K562 (cell line): Measurements from ENCODE around the gene NPAS2. TPM values are rescaled to one million over a fixed set of nuclear protein-coding genes. Genes with fewer than 3 reads are reported as not detected.

Experiments
- ATAC-seq: fragments of 200-7000 bp; cut with Tn5 transposase; 3 replicates; pipeline ENCODE4 v1.9.1; 2020; ENCODE audit warnings: moderate library complexity
- BruUV-seq: library from RNA; stranded (reverse); fragments of 400-500 nt; replicated peaks from 2 replicates; lab custom pipeline; 2021; lab: Mats Ljungman, UMichigan
- CTCF ChIA-PET: fragments of 300-600 bp; formaldehyde crosslinking; extraction: SDS; loops from one replicate; lab custom pipeline; 2021; ENCODE audit warnings: low intra/inter-chr PET ratio; lab: Yijun Ruan, JAX
- POLR2A ChIA-PET: fragments of 300-600, 350-650 bp; sonication (Branson Sonifier 250); formaldehyde crosslinking; extraction: SDS; loops from one replicate; lab custom pipeline; 2021; ENCODE audit warnings: antibody characterized with exemption, inconsistent platforms; lab: Yijun Ruan, JAX
- DNase-seq, 4 experiments: peaks; one replicate each; pipeline versions ENCODE4 v3.0.0 to v3.0.0-alpha.2; 2011 to 2018; ENCODE audit warnings: low spot score in 3 of 4, mixed read lengths in 3 of 4; ENCODE audit errors: extremely low read depth in 1 of 4
- FAIRE-seq: peaks from 2 replicates; lab custom pipeline; 2011; peaks lifted over from hg19 to GRCh38; lab: Jason Lieb, UNC
- H2AFZ ChIP-seq: 2 replicates; pipeline ENCODE4 v1.6.0; 2011; ENCODE audit warnings: low read depth, low read length, control low read depth, inconsistent platforms
- H3K27ac ChIP-seq: fragments of 200-600 bp; 3 replicates; pipeline ENCODE4 v1.8.0; 2011; ENCODE audit warnings: low read depth, mild to moderate bottlenecking, control low read depth, inconsistent platforms, low read length, moderate library complexity, mixed read lengths; ENCODE audit errors: extremely low read depth
- H3K27me3 ChIP-seq, 2 experiments: fragments of 300-600 bp in 1 of 2; 2 replicates in 1 of 2; 3 replicates in 1 of 2; pipeline versions ENCODE4 v1.6.0 to v1.8.0; 2011; ENCODE audit warnings: inconsistent platforms in 2 of 2, low read length in 2 of 2, mild to moderate bottlenecking in 1 of 2, mixed read lengths in 1 of 2, moderate library complexity in 1 of 2; ENCODE audit not compliant: control insufficient read depth in 2 of 2, insufficient read depth in 2 of 2
- H3K36me3 ChIP-seq: fragments of 300-600 bp; 3 replicates; pipeline ENCODE4 v1.8.0; 2011; ENCODE audit warnings: mild to moderate bottlenecking, low read length, inconsistent platforms; ENCODE audit not compliant: control insufficient read depth, insufficient read depth
- H3K4me1 ChIP-seq, 2 experiments: fragments of 200-600 bp in 1 of 2; replicated peaks in 1 of 2; 2 replicates in 1 of 2; 3 replicates in 1 of 2; pipeline versions ENCODE4 v1.5.1 to v1.8.0; 2011; ENCODE audit warnings: inconsistent platforms in 2 of 2, low read length in 2 of 2, mild to moderate bottlenecking in 1 of 2, mixed read lengths in 1 of 2, moderate library complexity in 1 of 2; ENCODE audit not compliant: control insufficient read depth in 2 of 2, insufficient read depth in 2 of 2
- H3K4me2 ChIP-seq: 2 replicates; pipeline ENCODE4 v1.6.1; 2011; ENCODE audit warnings: low read length, control low read depth, inconsistent platforms, mixed read lengths; ENCODE audit not compliant: insufficient read depth
- H3K4me3 ChIP-seq: fragments of 200-600 bp; sonication (generic), shearing (Covaris generic); 2 replicates; pipeline ENCODE4 v1.5.1; 2016; ENCODE audit warnings: control low read depth, inconsistent platforms
- H3K79me2 ChIP-seq: fragments of 200-600 bp; 3 replicates; pipeline ENCODE4 v1.8.0; 2011; ENCODE audit warnings: low read length, inconsistent platforms; ENCODE audit not compliant: control insufficient read depth, insufficient read depth
- H3K9ac ChIP-seq, 2 experiments: 2 replicates each; pipeline versions ENCODE4 v1.6.0 to v1.6.1; 2011; ENCODE audit warnings: low read depth in 2 of 2, low read length in 2 of 2, control low read depth in 1 of 2, inconsistent platforms in 1 of 2, mild to moderate bottlenecking in 1 of 2, mixed read lengths in 1 of 2; ENCODE audit not compliant: insufficient read depth in 1 of 2
- H3K9me1 ChIP-seq: one replicate; pipeline ENCODE4 v1.6.0; 2011; ENCODE audit warnings: inconsistent platforms, mild to moderate bottlenecking, low read length, moderate library complexity; ENCODE audit not compliant: control insufficient read depth, insufficient read depth
- H3K9me3 ChIP-seq: replicated peaks from 2 replicates; pipeline ENCODE4 v1.5.1; 2011; ENCODE audit warnings: low read depth, low read length, inconsistent platforms; ENCODE audit not compliant: control insufficient read depth, insufficient read depth
- H4K20me1 ChIP-seq: replicated peaks from 2 replicates; pipeline ENCODE4 v1.6.1; 2011; ENCODE audit warnings: low read length, inconsistent platforms, mixed read lengths; ENCODE audit not compliant: control insufficient read depth, insufficient read depth
- ATF1 ChIP-seq, 2 experiments: fragments of 450-650 bp in 1 of 2; IDR thresholded peaks; 2 replicates each; pipeline ENCODE4 v1.6.1; 2016; ENCODE audit warnings: missing compliant biosample characterization in 1 of 2, missing genetic modification characterization in 1 of 2
- ETV5 ChIP-seq: sonication (generic); formaldehyde crosslinking; IDR thresholded peaks from 2 replicates; pipeline ENCODE4 v1.4.0; 2020; ENCODE audit warnings: low read depth, mild to moderate bottlenecking, missing genetic modification reagents
- HNRNPLL ChIP-seq: fragments of 200-400 bp; formaldehyde crosslinking; IDR thresholded peaks from 2 replicates; pipeline ENCODE4 v1.6.1; 2017; ENCODE audit warnings: low read length, low read depth, mild to moderate bottlenecking; ENCODE audit not compliant: poor library complexity, severe bottlenecking
- JUND ChIP-seq, 2 experiments: IDR thresholded peaks; 2 replicates in 1 of 2; 3 replicates in 1 of 2; pipeline ENCODE4 v1.6.1; 2011; ENCODE audit warnings: borderline replicate concordance in 2 of 2, low read depth in 2 of 2, low read length in 2 of 2, improper control_type of control experiment in 1 of 2, missing biosample characterization in 1 of 2, missing genetic modification characterization in 1 of 2, missing genetic modification reagents in 1 of 2
- NR4A1 ChIP-seq, 2 experiments: fragments of 250-450 bp in 1 of 2; fragments of 450-650 bp in 1 of 2; sonication (Bioruptor Pico) in 1 of 2; IDR thresholded peaks; 2 replicates each; pipeline versions ENCODE4 v1.4.0 to v1.6.1; 2016 to 2020; ENCODE audit warnings: mild to moderate bottlenecking in 2 of 2, missing compliant biosample characterization in 1 of 2, missing genetic modification characterization in 1 of 2, moderate library complexity in 1 of 2
- RBBP5 ChIP-seq: fragments of 200-600 bp; sonication (generic); IDR thresholded peaks from 2 replicates; pipeline ENCODE4 v1.6.1; 2012; ENCODE audit warnings: borderline replicate concordance, mild to moderate bottlenecking, low read length, control low read depth, inconsistent platforms; ENCODE audit not compliant: insufficient read depth, poor library complexity, severe bottlenecking
- SP1 ChIP-seq: sonication (generic); formaldehyde crosslinking; IDR thresholded peaks from 2 replicates; pipeline ENCODE4 v1.8.1; 2022; ENCODE audit warnings: mild to moderate bottlenecking, missing genetic modification reagents
- SREBF2 ChIP-seq: sonication (generic); formaldehyde crosslinking; IDR thresholded peaks from 2 replicates; pipeline ENCODE4 v1.4.0; 2020; ENCODE audit warnings: mild to moderate bottlenecking, missing genetic modification reagents
- ZNF24 ChIP-seq: fragments of 450-650 bp; IDR thresholded peaks from 2 replicates; pipeline ENCODE4 v1.6.1; 2016
- ZNF830 ChIP-seq: fragments of 250-450 bp; sonication (Bioruptor Pico); IDR thresholded peaks from 2 replicates; pipeline ENCODE4 v1.5.0; 2021; ENCODE audit warnings: mild to moderate bottlenecking
- WGBS: fragments of 100-300 bp; shearing (Covaris generic); methylation state at CpG from one replicate; pipeline ENCODE4 v1.1.6; 2016; ENCODE audit warnings: low coverage, mixed read lengths; ENCODE audit not compliant: insufficient coverage; ENCODE audit errors: missing lambda C conversion rate; 5-methylcytosine and 5-hydroxymethylcytosine counted together
- in situ Hi-C: fragments of 300-500 bp; cut with MboI; formaldehyde crosslinking; loops from 4 replicates; pipeline ENCODE4 v1.15.0; 2018; ENCODE audit warnings: inconsistent platforms, mixed read lengths
- intact Hi-C: fragments of 100-400 bp; cut with micrococcal nuclease; formaldehyde crosslinking; loops from 2 replicates; pipeline ENCODE4 v1.14.2; 2022
- polyA plus RNA-seq, 8 experiments: library from polyadenylated mRNA; depleted of rRNA in 4 of 8; stranded (reverse) in 5 of 8; unstranded in 3 of 8; fragments of >200 nt; fragmentation: Nextera tagmentation in 2 of 8; fragmentation: Illumina TruSeq in 1 of 8; extraction: Ambion mirVana in 2 of 8; extraction: Trizol in 1 of 8; gene quantifications; 2 replicates each; pipeline versions ENCODE4 v1.2.1 to v1.2.3, GENCODE V29; 2011 to 2014; ENCODE audit warnings: inconsistent platforms in 1 of 8, missing spikeins in 1 of 8
- total RNA-seq, 7 experiments: library from RNA; depleted of rRNA in 6 of 7; stranded (reverse); fragments of >200 nt in 6 of 7; fragmentation: Illumina TruSeq in 2 of 7; extraction: Trizol in 2 of 7; gene quantifications; 2 replicates each; pipeline versions ENCODE4 v1.2.1 to v1.2.3, GENCODE V29; 2011 to 2021; ENCODE audit warnings: low replicate concordance in 1 of 7
- TF ChIP-seq, protein P1 (sequence below): fragments of 450-650 bp; IDR thresholded peaks from 2 replicates; pipeline ENCODE4 v1.6.1; 2016; ENCODE audit warnings: missing biosample characterization, missing genetic modification characterization
- TF ChIP-seq, protein P2 (sequence below): fragments of 250-450 bp; sonication (Bioruptor Pico); IDR thresholded peaks from 2 replicates; pipeline ENCODE4 v1.8.0; 2022; ENCODE audit warnings: moderate library complexity, mild to moderate bottlenecking, inconsistent platforms
- TF ChIP-seq, protein P3 (sequence below): sonication (generic); formaldehyde crosslinking; IDR thresholded peaks from 2 replicates; pipeline ENCODE4 v1.8.1; 2023; ENCODE audit warnings: missing genetic modification reagents, mild to moderate bottlenecking, borderline replicate concordance

NPAS2 gene
- total and polyA plus RNA-seq, 9 of the 15 experiments (the other 6 are each of a cell fraction or from before 2014, with no cell fraction given), result 0.06 to 0.29 (median 0.07) TPM; not detected in 5

GRCh38 chr2:100861340-100861739 lies 41.4 kb downstream of the NPAS2 start:
- no peak overlapping the region for H3K4me3 ChIP-seq
- no peak overlapping the region for H3K27ac ChIP-seq
- no TSS peak for BruUV-seq
- ATAC-seq, result no peak
- H2AFZ ChIP-seq, result no peak overlapping the region
- no peaks in the 10 kb centered on the region for H3K9me1 ChIP-seq
- FAIRE-seq, result no peak
- intact Hi-C loops (no loop called here), in situ Hi-C loops (no loop called here)
- CTCF ChIA-PET, result interaction anchor here (0.7 kb wide), 1 partner anchor 177 kb away, joined by 3 read pairs; no protein-coding TSS in a partner anchor
- H4K20me1 ChIP-seq, result no peaks in the 10 kb centered on the region
- POLR2A ChIA-PET, result interaction anchor here (1.3 kb wide), 1 partner anchor 15 kb away, joined by 3 read pairs; no protein-coding TSS in a partner anchor
- WGBS, result 3% methylated on average over 3 of the region's 4 CpGs
- DNase-seq, result no peak
- peaks cover 25 to 51% of the 10 kb centered on the region in 2 experiments for H3K27me3 ChIP-seq
- H3K36me3 ChIP-seq, result no peaks in the 10 kb centered on the region
- no peak overlapping the region for H3K4me2 ChIP-seq
- no peak overlapping the region for H3K9ac ChIP-seq
- no peaks in the 10 kb centered on the region for H3K4me1 ChIP-seq
- H3K79me2 ChIP-seq, result no peaks in the 10 kb centered on the region
- no peaks in the 10 kb centered on the region for H3K9me3 ChIP-seq
- TF ChIP-seq, protein P1, sequence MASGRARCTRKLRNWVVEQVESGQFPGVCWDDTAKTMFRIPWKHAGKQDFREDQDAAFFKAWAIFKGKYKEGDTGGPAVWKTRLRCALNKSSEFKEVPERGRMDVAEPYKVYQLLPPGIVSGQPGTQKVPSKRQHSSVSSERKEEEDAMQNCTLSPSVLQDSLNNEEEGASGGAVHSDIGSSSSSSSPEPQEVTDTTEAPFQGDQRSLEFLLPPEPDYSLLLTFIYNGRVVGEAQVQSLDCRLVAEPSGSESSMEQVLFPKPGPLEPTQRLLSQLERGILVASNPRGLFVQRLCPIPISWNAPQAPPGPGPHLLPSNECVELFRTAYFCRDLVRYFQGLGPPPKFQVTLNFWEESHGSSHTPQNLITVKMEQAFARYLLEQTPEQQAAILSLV (tag), result no peak
- TF ChIP-seq ATF1 (CRISPR knock-in tag; IDR thresholded peaks at IDR 0.05) (no peak), ATF1 (tag; IDR thresholded peaks at IDR 0.05) (no peak), ZNF24 (no peak), ETV5 (no peak), NR4A1 (CRISPR knock-in tag; IDR thresholded peaks at IDR 0.05) (no peak), NR4A1 (tag; IDR thresholded peaks at IDR 0.05) (no peak), JUND (IDR thresholded peaks at IDR 0.05; ENCODE audit: borderline replicate concordance, low read depth, low read length) (no peak), JUND (tag; IDR thresholded peaks at IDR 0.05; ENCODE audit: borderline replicate concordance, low read depth, low read length) (no peak), SP1 (CRISPR knock-in tag) (no peak), HNRNPLL (no peak), RBBP5 (no peak), SREBF2 (CRISPR knock-in tag) (no peak), ZNF830 (CRISPR knock-in tag) (no peak)
- TF ChIP-seq, protein P2, sequence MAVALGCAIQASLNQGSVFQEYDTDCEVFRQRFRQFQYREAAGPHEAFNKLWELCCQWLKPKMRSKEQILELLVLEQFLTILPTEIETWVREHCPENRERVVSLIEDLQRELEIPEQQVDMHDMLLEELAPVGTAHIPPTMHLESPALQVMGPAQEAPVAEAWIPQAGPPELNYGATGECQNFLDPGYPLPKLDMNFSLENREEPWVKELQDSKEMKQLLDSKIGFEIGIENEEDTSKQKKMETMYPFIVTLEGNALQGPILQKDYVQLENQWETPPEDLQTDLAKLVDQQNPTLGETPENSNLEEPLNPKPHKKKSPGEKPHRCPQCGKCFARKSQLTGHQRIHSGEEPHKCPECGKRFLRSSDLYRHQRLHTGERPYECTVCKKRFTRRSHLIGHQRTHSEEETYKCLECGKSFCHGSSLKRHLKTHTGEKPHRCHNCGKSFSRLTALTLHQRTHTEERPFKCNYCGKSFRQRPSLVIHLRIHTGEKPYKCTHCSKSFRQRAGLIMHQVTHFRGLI (CRISPR knock-in tag), result no peak
- TF ChIP-seq, protein P3, sequence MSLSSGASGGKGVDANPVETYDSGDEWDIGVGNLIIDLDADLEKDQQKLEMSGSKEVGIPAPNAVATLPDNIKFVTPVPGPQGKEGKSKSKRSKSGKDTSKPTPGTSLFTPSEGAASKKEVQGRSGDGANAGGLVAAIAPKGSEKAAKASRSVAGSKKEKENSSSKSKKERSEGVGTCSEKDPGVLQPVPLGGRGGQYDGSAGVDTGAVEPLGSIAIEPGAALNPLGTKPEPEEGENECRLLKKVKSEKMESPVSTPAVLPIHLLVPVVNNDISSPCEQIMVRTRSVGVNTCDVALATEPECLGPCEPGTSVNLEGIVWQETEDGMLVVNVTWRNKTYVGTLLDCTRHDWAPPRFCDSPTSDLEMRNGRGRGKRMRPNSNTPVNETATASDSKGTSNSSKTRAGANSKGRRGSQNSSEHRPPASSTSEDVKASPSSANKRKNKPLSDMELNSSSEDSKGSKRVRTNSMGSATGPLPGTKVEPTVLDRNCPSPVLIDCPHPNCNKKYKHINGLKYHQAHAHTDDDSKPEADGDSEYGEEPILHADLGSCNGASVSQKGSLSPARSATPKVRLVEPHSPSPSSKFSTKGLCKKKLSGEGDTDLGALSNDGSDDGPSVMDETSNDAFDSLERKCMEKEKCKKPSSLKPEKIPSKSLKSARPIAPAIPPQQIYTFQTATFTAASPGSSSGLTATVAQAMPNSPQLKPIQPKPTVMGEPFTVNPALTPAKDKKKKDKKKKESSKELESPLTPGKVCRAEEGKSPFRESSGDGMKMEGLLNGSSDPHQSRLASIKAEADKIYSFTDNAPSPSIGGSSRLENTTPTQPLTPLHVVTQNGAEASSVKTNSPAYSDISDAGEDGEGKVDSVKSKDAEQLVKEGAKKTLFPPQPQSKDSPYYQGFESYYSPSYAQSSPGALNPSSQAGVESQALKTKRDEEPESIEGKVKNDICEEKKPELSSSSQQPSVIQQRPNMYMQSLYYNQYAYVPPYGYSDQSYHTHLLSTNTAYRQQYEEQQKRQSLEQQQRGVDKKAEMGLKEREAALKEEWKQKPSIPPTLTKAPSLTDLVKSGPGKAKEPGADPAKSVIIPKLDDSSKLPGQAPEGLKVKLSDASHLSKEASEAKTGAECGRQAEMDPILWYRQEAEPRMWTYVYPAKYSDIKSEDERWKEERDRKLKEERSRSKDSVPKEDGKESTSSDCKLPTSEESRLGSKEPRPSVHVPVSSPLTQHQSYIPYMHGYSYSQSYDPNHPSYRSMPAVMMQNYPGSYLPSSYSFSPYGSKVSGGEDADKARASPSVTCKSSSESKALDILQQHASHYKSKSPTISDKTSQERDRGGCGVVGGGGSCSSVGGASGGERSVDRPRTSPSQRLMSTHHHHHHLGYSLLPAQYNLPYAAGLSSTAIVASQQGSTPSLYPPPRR (CRISPR knock-in tag), result no peak
